SK-N-SH treated with all-trans-retinoic acid at 6 μM for 48 hours (cell line): ENCODE results near the gene ADAMTS13.

Source experiments
- ARNTL ChIP-seq: fragments of 450-650 bp; formaldehyde crosslinking; IDR thresholded peaks from 2 replicates; pipeline ENCODE4 v1.5.0; 2020; ENCODE audit warnings: low read depth, mild to moderate bottlenecking, moderate library complexity, borderline replicate concordance
- TCF4 ChIP-seq: fragments of 250-450 bp; sonication (Bioruptor Pico); IDR thresholded peaks from 2 replicates; pipeline ENCODE4 v1.8.0; 2021; ENCODE audit warnings: mild to moderate bottlenecking, moderate library complexity, borderline replicate concordance
- TOX ChIP-seq: fragments of 250-450 bp; sonication (Bioruptor Pico); IDR thresholded peaks from 2 replicates; pipeline ENCODE4 v1.8.0; 2021; ENCODE audit warnings: mild to moderate bottlenecking, moderate library complexity, borderline replicate concordance
- ZC3H10 ChIP-seq: fragments of 250-450 bp; sonication (Bioruptor Pico); IDR thresholded peaks from 2 replicates; pipeline ENCODE4 v1.5.1; 2021; ENCODE audit warnings: mild to moderate bottlenecking, moderate library complexity
- ZFP3 ChIP-seq: fragments of 250-450 bp; sonication (Bioruptor Pico); IDR thresholded peaks from 2 replicates; pipeline ENCODE4 v1.5.0; 2020; ENCODE audit warnings: mild to moderate bottlenecking, moderate library complexity
- ZNF565 ChIP-seq: fragments of 450-650 bp; formaldehyde crosslinking; conservative IDR thresholded peaks from 2 replicates; pipeline ENCODE4 v1.5.0; 2020; ENCODE audit warnings: low read depth, mild to moderate bottlenecking, moderate library complexity
- TF ChIP-seq, protein P1 (sequence below): fragments of 250-450 bp; sonication (Bioruptor Pico); IDR thresholded peaks from 2 replicates; pipeline ENCODE4 v1.5.1; 2021; ENCODE audit warnings: mild to moderate bottlenecking, moderate library complexity

DNA sequence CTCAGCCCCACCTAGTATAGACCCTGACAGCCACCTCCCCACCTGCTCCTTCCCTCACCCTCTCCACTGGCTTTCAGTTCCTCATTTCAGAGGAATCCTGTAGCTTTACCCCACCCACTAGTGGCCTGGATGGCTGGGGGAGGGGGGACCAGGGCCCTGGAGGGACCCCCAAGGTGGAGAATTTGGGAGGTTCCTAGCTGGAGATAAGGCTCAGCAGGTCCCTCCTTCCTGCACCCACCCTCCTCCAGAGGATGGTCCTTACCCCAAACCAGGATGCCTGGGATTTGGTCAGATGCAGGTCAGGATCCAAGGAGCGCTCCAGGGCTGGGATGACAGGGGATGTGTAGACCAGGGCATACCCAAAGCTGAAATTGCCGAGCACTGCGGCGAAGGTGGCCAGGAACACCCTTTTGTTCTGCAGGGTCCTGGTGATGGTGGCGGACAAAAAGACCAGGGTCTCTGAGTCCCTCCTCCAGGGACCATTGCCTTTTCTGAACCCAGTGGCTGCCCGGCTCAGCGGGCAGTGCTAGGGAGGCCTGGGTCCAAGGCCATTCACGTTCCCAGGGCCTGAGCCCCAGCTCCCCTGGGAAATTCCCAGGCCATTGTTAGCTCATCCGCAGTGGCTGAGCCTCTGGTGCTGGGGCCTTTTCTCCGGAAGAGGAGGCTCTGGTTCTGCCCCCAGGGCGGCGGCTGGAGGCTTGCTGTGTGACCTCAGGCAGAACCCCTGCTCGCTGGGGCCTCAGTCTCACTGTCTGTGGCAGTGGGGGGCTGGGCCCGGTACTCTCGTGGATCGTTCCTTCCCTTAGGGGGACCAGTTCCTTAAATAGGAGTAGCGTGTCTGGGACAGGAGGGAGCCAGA is 56.1 kb downstream of the ADAMTS13 start:
- TF ChIP-seq ZFP3 (CRISPR knock-in tag) (no peak), ZC3H10 (CRISPR knock-in tag) (no peak), ARNTL (CRISPR knock-in tag) (no peak), TOX (CRISPR knock-in tag) (no peak), TCF4 (CRISPR knock-in tag) (no peak), ZNF565 (CRISPR knock-in tag) (no peak)
- TF ChIP-seq, protein P1, sequence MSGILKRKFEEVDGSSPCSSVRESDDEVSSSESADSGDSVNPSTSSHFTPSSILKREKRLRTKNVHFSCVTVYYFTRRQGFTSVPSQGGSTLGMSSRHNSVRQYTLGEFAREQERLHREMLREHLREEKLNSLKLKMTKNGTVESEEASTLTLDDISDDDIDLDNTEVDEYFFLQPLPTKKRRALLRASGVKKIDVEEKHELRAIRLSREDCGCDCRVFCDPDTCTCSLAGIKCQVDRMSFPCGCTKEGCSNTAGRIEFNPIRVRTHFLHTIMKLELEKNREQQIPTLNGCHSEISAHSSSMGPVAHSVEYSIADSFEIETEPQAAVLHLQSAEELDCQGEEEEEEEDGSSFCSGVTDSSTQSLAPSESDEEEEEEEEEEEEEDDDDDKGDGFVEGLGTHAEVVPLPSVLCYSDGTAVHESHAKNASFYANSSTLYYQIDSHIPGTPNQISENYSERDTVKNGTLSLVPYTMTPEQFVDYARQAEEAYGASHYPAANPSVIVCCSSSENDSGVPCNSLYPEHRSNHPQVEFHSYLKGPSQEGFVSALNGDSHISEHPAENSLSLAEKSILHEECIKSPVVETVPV (CRISPR knock-in tag): no peak
